Measurements from ENCODE around the gene ZSCAN9.

- TF ChIP-seq CTCF (IDR thresholded peaks at IDR 0.05) (no peak), POLR2A (IDR thresholded peaks at IDR 0.05) (no peak)
These were observed 17.5 kb upstream of the ZSCAN9 start for GRCh38 chr6:28207510-28208110.
